ENCODE results near the gene FAT1.

- TF ChIP-seq CTCF (conservative IDR thresholded peaks at IDR 0.05; ENCODE audit: low read length) (no peak), EZH2phosphoT487 (IDR thresholded peaks at IDR 0.05; ENCODE audit: borderline replicate concordance, low read depth, low read length) (no peak)
Measured at GRCh38 chr4:186715077-186715476, 8.6 kb downstream of the FAT1 start.

Measured in OCI-LY7 (cell line).